Endodermal cell (in vitro differentiated cells): ENCODE measurements around the gene SPARC. TPM values are rescaled to one million over a fixed set of nuclear protein-coding genes. Genes with fewer than 3 reads are reported as not detected.

Experiments used
- DNase-seq: peaks from one replicate; pipeline ENCODE4 v3.0.0-alpha.2; 2017
- H3K27ac ChIP-seq: 2 replicates; pipeline ENCODE4 v1.5.1; 2013; ENCODE audit warnings: mild to moderate bottlenecking, low read depth, low read length, moderate library complexity
- H3K27me3 ChIP-seq: 2 replicates; pipeline ENCODE4 v1.6.1; 2013; ENCODE audit warnings: mild to moderate bottlenecking, low read length, moderate library complexity; ENCODE audit not compliant: insufficient read depth, control insufficient read depth, poor library complexity, severe bottlenecking
- H3K36me3 ChIP-seq: 2 replicates; pipeline ENCODE4 v1.7.0; 2013; ENCODE audit warnings: mild to moderate bottlenecking, low read length, moderate library complexity; ENCODE audit not compliant: control insufficient read depth, insufficient read depth
- H3K4me1 ChIP-seq: one replicate; pipeline ENCODE4 v1.7.0; 2013; ENCODE audit warnings: low read length; ENCODE audit not compliant: control insufficient read depth, insufficient read depth
- H3K4me3 ChIP-seq: 2 replicates; pipeline ENCODE4 v1.5.1; 2013; ENCODE audit warnings: mild to moderate bottlenecking, low read length, moderate library complexity
- H3K9ac ChIP-seq: 2 replicates; pipeline ENCODE4 v1.6.1; 2013; ENCODE audit warnings: mild to moderate bottlenecking, low read length, moderate library complexity; ENCODE audit not compliant: poor library complexity, severe bottlenecking; ENCODE audit errors: extremely low read depth
- H3K9me3 ChIP-seq: 2 replicates; pipeline ENCODE4 v1.6.1; 2013; ENCODE audit warnings: mild to moderate bottlenecking, low read length, moderate library complexity; ENCODE audit not compliant: control insufficient read depth
- H3K27ac Mint-ChIP-seq: 2 replicates; pipeline ENCODE4 v1.8.0; 2020; ENCODE audit warnings: mixed read lengths
- H3K27me3 Mint-ChIP-seq: 2 replicates; pipeline ENCODE4 v1.8.0; 2021; ENCODE audit warnings: mild to moderate bottlenecking, mixed read lengths; ENCODE audit not compliant: insufficient read depth
- H3K36me3 Mint-ChIP-seq: 2 replicates; pipeline ENCODE4 v1.8.0; 2020; ENCODE audit warnings: low read depth, mixed read lengths
- H3K4me1 Mint-ChIP-seq: 2 replicates; pipeline ENCODE4 v1.8.0; 2020; ENCODE audit warnings: mixed read lengths
- H3K4me3 Mint-ChIP-seq: 2 replicates; pipeline ENCODE4 v1.8.0; 2020; ENCODE audit warnings: mild to moderate bottlenecking, moderate library complexity, mixed read lengths
- H3K9me3 Mint-ChIP-seq: 2 replicates; pipeline ENCODE4 v1.8.0; 2020; ENCODE audit warnings: mild to moderate bottlenecking, mixed read lengths
- WGBS, 2 experiments: methylation state at CpG; one replicate each; pipeline versions ENCODE4 v1.1.5 to v1.1.7; 2013; ENCODE audit warnings: missing lambda C conversion rate in 2 of 2, mixed read lengths in 1 of 2; ENCODE audit not compliant: insufficient coverage in 1 of 2, insufficient read length in 1 of 2; 5-methylcytosine and 5-hydroxymethylcytosine counted together
- total RNA-seq, 2 donors: library from RNA; stranded (reverse); fragmentation: NEBNext Ultra II Directional in 1 of 2; extraction: Animal tissue kit (Norgen Biotek cat#: 25700) in 1 of 2; gene quantifications; 2 replicates in 1 of 2; 3 replicates in 1 of 2; pipeline ENCODE4 v1.2.1, GENCODE V29; 2021
- TF ChIP-seq, protein P1 (sequence below): fragments of 200-600 bp; sonication (generic); conservative IDR thresholded peaks from 2 replicates; pipeline ENCODE4 v1.5.0; 2021; ENCODE audit warnings: antibody characterized with exemption, mild to moderate bottlenecking

Gene SPARC
- total RNA-seq, 2 donors from 2014 or later, result 523 to 643 TPM

DNA sequence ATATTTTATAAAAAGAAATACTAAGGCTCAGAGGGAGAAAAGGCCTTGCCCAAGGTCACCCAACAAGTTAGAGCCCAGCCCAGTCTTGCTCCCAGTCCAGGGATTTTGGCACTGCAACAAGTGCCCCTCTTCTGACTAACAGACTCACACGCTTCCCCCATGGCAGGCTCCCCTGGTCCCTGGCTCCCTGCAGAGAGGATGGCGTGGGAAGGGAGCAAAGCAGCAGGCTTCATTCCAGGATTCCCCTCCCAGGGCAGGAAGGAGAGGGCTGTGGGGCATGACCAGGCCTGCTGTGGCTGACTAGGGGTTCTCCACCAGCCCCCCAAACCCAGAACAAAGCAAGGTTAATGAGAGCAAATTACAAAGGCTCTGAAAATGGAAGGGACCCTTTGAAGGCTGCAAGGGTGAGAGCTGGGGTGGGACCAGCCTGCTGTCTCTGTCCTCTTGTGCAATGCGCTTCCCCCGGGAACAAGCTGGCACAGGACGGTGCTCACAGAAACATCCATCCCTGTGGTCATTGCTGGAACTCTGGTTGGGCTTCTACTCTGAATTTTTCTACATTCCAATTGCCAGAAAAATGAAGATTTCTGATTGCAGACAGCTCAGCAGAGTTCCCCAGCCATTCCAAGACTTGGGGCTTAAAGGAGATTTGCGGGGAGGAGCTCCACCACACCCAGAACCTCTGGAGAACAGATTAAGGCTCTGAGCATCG lies 58.4 kb downstream of the SPARC start:
- peaks cover 4% of the 10 kb centered on the region for H3K27me3 Mint-ChIP-seq
- no peak overlapping the region for H3K27ac Mint-ChIP-seq
- H3K9me3 Mint-ChIP-seq, result no peaks in the 10 kb centered on the region
- H3K4me1 Mint-ChIP-seq, result no peaks in the 10 kb centered on the region
- 91 to 96% methylated on average over 4 to 7 of the region's 7 CpGs for WGBS, 2 experiments
- Histone ChIP-seq H3K4me3 (no peak overlapping the region), H3K9me3 (no peaks in the 10 kb centered on the region), H3K27ac (no peak overlapping the region), H3K9ac (no peak overlapping the region), H3K36me3 (no peaks in the 10 kb centered on the region), H3K4me1 (no peaks in the 10 kb centered on the region), H3K27me3 (no peaks in the 10 kb centered on the region)
- TF ChIP-seq, protein P1, sequence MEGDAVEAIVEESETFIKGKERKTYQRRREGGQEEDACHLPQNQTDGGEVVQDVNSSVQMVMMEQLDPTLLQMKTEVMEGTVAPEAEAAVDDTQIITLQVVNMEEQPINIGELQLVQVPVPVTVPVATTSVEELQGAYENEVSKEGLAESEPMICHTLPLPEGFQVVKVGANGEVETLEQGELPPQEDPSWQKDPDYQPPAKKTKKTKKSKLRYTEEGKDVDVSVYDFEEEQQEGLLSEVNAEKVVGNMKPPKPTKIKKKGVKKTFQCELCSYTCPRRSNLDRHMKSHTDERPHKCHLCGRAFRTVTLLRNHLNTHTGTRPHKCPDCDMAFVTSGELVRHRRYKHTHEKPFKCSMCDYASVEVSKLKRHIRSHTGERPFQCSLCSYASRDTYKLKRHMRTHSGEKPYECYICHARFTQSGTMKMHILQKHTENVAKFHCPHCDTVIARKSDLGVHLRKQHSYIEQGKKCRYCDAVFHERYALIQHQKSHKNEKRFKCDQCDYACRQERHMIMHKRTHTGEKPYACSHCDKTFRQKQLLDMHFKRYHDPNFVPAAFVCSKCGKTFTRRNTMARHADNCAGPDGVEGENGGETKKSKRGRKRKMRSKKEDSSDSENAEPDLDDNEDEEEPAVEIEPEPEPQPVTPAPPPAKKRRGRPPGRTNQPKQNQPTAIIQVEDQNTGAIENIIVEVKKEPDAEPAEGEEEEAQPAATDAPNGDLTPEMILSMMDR, result no peak
- no peak overlapping the region for H3K4me3 Mint-ChIP-seq
- no peaks in the 10 kb centered on the region for H3K36me3 Mint-ChIP-seq
- no peak for DNase-seq

DNA sequence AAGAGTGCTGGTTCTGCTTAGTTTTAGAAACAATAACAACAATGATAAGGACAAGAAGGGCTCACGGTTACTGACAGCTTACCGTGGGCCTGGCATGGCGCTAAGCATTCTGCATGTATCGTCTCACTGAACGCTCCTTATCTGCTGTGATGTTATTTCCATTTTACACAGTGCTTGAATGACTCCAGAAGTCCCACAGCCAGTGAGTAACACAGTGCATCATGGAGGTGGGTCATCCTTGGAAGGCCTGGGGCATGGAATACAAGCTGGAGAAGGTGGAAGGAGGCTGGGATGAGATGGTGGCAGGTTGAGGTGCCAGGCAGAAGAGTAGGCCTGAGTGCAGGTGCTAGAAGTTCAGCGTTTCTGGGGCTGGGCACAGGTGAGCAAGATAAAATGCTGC lies 59.1 kb downstream of the SPARC start:
- 89 to 91% methylated on average over 5 to 6 of the region's 6 CpGs for WGBS, 2 experiments
- TF ChIP-seq, protein P1, result no peak
- no peak overlapping the region for H3K27ac ChIP-seq

DNA sequence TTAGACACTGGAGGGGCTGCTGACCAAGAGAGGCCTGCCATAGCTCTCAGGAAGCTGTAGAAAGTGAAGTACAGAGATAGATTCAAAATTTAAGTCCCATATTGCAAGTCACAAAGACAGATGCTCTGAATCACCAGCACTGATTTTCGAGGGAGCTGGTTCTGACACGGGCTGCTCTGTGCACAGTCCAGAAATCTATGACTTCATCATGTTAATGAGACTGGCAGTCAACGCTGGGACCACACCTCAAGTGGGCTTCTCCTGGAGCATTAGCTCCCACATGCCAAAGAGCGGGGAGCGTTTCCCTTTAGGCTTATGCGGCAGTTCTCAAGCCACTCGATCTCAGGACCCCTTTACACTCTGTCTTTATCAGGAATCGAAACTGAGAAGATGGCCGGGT lies 61.4 kb downstream of the SPARC start:
- H3K9ac ChIP-seq, result no peak overlapping the region
- TF ChIP-seq, protein P1, result no peak
- Mint-ChIP-seq H3K4me3 (no peak overlapping the region), H3K27ac (no peak overlapping the region), H3K9me3 (no peaks in the 10 kb centered on the region), H3K27me3 (no peaks in the 10 kb centered on the region), H3K36me3 (no peaks in the 10 kb centered on the region), H3K4me1 (peaks cover 5% of the 10 kb centered on the region)
- 87 to 94% methylated on average over 7 to 9 of the region's 9 CpGs for WGBS, 2 experiments
- no peak overlapping the region for H3K27ac ChIP-seq
- no peaks in the 10 kb centered on the region for H3K9me3 ChIP-seq
- H3K36me3 ChIP-seq, result no peaks in the 10 kb centered on the region
- no peaks in the 10 kb centered on the region for H3K27me3 ChIP-seq
- no peak for DNase-seq
- no peaks in the 10 kb centered on the region for H3K4me1 ChIP-seq
- H3K4me3 ChIP-seq, result no peak overlapping the region

More for the DNA sequence above, 59.1 kb downstream of the SPARC start:
- H3K27ac Mint-ChIP-seq, result no peak overlapping the region
- Histone ChIP-seq H3K9me3 (no peaks in the 10 kb centered on the region), H3K27me3 (no peaks in the 10 kb centered on the region), H3K4me1 (no peaks in the 10 kb centered on the region), H3K4me3 (no peak overlapping the region), H3K9ac (no peak overlapping the region), H3K36me3 (no peaks in the 10 kb centered on the region)
- no peaks in the 10 kb centered on the region for H3K9me3 Mint-ChIP-seq
- no peak for DNase-seq
- no peaks in the 10 kb centered on the region for H3K4me1 Mint-ChIP-seq
- H3K27me3 Mint-ChIP-seq, result peaks cover 4% of the 10 kb centered on the region
- no peaks in the 10 kb centered on the region for H3K36me3 Mint-ChIP-seq
- no peak overlapping the region for H3K4me3 Mint-ChIP-seq
